RWPE1 (cell line): ENCODE measurements around the gene RBM12.
A peak's percentile ranks its signal among the peaks of the same experiment; 100 is the strongest.

Experiments
- CTCF ChIA-PET: fragments of 350-600 bp; sonication (Branson Sonifier 250); formaldehyde crosslinking; extraction: SDS; loops from one replicate; lab custom pipeline; 2021; lab: Yijun Ruan, JAX
- POLR2A ChIA-PET: fragments of 400-600 bp; formaldehyde crosslinking; extraction: SDS; loops from one replicate; lab custom pipeline; 2020; ENCODE audit warnings: antibody characterized with exemption; ENCODE audit not compliant: low non-redundant PET; lab: Yijun Ruan, JAX
- DNase-seq: peaks from one replicate; pipeline ENCODE4 v3.0.0; 2012; ENCODE audit warnings: low spot score
- H3K27ac ChIP-seq: fragments of 450-650 bp; 2 replicates; pipeline ENCODE4 v1.5.1; 2017
- TF ChIP-seq, protein P1 (sequence below): fragments of 450-650 bp; conservative IDR thresholded peaks from 2 replicates; pipeline ENCODE4 v1.5.1; 2017; ENCODE audit warnings: low read depth, mild to moderate bottlenecking

RBM12 gene

DNA sequence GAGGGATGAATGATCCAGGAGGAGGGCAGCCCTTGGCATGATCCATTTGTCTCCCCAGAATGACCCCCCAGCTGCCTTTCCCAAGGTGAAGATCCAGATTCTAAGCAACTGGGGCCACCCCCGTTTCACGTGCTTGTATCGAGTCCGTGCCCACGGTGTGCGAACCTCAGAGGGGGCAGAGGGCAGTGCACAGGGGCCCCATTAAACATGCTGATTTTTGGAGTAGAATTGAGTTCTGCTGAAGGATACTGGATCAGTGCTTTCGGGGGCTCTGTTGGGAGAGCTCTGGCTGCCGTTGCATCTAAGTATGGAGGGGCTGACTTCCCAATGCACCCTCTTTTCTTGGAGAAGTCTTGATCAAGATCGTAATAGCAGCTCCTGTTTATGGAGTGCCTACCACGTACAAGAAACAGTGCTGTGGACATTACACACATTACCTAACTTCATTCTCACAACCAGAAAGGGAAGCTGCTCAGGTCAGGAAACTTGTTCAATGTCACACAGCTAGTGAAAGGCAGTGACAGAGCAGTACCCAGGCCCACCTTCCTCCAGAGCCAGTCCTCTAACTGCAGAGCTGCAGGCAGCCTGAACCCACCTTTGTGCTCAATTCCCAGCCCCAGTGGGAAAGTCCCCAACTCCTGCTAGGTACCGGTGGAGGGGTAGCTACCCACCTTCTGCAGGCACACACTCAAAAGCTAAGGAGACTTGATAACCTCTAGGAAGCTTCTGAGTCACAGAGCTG lies 43.7 kb downstream of the RBM12 start:
- POLR2A ChIA-PET = no interaction called here
- TF ChIP-seq, protein P1, sequence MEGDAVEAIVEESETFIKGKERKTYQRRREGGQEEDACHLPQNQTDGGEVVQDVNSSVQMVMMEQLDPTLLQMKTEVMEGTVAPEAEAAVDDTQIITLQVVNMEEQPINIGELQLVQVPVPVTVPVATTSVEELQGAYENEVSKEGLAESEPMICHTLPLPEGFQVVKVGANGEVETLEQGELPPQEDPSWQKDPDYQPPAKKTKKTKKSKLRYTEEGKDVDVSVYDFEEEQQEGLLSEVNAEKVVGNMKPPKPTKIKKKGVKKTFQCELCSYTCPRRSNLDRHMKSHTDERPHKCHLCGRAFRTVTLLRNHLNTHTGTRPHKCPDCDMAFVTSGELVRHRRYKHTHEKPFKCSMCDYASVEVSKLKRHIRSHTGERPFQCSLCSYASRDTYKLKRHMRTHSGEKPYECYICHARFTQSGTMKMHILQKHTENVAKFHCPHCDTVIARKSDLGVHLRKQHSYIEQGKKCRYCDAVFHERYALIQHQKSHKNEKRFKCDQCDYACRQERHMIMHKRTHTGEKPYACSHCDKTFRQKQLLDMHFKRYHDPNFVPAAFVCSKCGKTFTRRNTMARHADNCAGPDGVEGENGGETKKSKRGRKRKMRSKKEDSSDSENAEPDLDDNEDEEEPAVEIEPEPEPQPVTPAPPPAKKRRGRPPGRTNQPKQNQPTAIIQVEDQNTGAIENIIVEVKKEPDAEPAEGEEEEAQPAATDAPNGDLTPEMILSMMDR = no peak; the same call in 1 of the 2 replicates
- CTCF ChIA-PET = interaction anchor here (0.5 to 2.5 kb wide), 6 partner anchors 11 to 830 kb away, joined by 3 to 13 read pairs (median 4); no protein-coding TSS in a partner anchor
- no peak for DNase-seq
- H3K27ac ChIP-seq = peak overlapping the region; percentile 44

- TF ChIP-seq, protein P1 = peak; percentile 87
- peak overlapping the region; percentile 88 for H3K27ac ChIP-seq
- CTCF ChIA-PET = interaction anchor here (0.6 to 2.5 kb wide), 18 partner anchors 10 to 1307 kb away, joined by 3 to 13 read pairs (median 4); partner anchors contain the start of gene ERGIC3
- DNase-seq = peak; percentile 98
- POLR2A ChIA-PET = interaction anchor here (1.6 kb wide), 1 partner anchor 45 kb away, joined by 9 read pairs; no protein-coding TSS in a partner anchor
These were observed 45.3 kb downstream of the RBM12 start for GRCh38 chr20:35619196-35620095.

DNA sequence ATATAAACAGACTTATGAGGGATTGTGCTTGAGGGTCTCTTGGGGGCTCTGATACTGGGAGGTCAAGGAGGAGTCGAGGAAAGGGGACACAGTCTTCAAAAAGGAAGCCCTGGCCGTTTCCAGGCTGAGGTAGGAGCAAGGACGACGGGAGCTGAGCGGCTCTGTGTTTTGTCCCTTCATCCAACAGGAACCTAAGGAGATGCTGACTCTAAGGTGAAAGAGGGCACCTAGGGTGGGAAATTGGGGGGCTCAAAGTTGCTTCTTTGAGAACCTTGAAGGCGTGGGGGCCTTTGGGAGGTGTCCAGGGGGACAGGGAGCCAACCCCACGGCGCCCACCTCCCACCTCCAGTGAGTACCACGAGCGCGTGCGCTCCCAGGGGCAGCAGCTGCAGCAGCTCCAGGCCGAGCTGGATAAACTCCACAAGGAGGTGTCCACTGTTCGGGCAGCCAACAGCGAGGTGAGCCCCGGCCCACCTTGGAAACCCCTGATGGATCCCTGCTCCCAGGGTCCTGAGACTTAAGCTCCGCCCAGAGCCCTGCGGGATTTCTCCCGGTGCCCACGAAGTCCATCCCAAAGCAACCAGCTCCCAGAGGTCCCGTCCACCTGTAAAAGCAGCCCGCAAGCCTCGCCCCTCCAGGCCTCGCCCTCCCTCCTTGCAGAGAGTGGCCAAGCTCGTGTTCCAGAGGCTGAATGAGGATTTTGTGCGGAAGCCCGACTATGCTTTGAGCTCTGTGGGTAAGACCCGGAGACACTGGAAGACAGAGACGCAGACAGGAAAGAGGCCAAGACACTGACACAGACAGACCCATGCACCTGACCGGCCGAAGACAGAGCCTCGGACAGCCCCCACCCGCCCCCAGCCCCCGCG lies 46.2 kb downstream of the RBM12 start:
- DNase-seq = peak; percentile 60
- CTCF ChIA-PET = interaction anchor here (0.6 to 2.5 kb wide), 13 partner anchors 21 to 376 kb away, joined by 3 to 7 read pairs (median 4); partner anchors contain the start of gene ERGIC3
- peak overlapping the region; percentile 88 for H3K27ac ChIP-seq
- POLR2A ChIA-PET = interaction anchor here (0.6 to 1.6 kb wide), 2 partner anchors 45 to 113 kb away, joined by 5 to 9 read pairs; no protein-coding TSS in a partner anchor
- TF ChIP-seq, protein P1 = no peak

DNA sequence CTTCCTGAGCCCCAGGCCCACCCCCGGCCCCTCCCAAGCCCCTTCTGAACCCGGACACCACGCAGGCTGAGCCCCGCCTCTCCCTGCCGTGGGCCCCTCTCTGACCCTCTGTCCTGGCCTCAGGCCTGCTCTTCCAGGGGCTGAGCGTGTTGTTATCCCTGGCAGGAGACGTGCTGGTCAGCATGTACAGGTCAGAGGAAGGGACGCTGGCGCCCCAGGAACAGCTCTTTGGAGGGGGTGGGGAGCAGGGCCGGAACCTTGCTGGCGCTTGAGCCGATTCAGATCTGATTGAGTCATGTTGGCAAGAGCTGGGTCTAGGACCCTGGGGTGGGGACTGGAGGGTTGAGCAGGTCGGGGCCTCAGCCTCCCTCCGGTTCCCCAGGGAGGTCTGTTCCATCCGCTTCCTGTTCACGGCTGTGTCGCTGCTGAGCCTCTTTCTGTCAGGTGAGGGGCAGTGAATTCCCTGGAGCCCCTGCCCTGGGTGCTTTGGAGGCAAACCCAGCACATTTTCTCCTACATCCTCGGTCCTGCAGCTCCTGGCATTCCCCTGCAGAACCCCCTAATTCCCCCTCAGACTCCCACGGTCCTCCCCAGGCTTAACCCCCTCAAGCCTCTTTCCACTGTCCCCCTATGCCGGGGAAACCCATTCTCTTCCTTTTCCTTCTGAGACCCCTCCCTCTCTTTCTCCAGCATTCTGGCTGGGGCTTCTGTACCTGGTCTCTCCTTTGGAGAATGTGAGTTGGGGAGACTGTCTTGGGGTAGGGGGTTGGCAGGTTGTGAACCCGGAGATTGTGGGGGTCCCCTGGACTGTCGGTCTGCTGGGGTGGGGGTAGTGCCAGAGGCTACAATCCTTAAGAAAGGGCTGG lies 47.1 kb downstream of the RBM12 start:
- peak; percentile 75 for DNase-seq
- ChIA-PET POLR2A (interaction anchor here (0.9 kb wide), 1 partner anchor 162 kb away, joined by 11 read pairs; the partner anchor contains the start of gene CEP250), CTCF (interaction anchor here (0.6 to 2.2 kb wide), 6 partner anchors 12 to 377 kb away, joined by 3 to 6 read pairs (median 4); no protein-coding TSS in a partner anchor)
- TF ChIP-seq, protein P1 = peak; percentile 12; the same call in 1 of the 2 replicates
- H3K27ac ChIP-seq = peak overlapping the region; percentile 88
